RCC 7860 (cell line): ENCODE measurements around the gene GMEB1.
"Not testable (repeated sequence)": the region's sequence is repeated elsewhere in the genome, so short reads cannot be mapped to it uniquely, and the experiment has no call there.

Experiments
- DNase-seq: peaks from one replicate; pipeline ENCODE4 v3.0.0-alpha.2; 2015; ENCODE audit warnings: low spot score
- FAIRE-seq: peaks from 2 replicates; lab custom pipeline; 2012; peaks lifted over from hg19 to GRCh38; lab: Jason Lieb, UNC

GMEB1 gene

GRCh38 chr1:28750330-28750729 is 81.7 kb downstream of the GMEB1 start:
- DNase-seq (no peak), FAIRE-seq (no peak)

DNA sequence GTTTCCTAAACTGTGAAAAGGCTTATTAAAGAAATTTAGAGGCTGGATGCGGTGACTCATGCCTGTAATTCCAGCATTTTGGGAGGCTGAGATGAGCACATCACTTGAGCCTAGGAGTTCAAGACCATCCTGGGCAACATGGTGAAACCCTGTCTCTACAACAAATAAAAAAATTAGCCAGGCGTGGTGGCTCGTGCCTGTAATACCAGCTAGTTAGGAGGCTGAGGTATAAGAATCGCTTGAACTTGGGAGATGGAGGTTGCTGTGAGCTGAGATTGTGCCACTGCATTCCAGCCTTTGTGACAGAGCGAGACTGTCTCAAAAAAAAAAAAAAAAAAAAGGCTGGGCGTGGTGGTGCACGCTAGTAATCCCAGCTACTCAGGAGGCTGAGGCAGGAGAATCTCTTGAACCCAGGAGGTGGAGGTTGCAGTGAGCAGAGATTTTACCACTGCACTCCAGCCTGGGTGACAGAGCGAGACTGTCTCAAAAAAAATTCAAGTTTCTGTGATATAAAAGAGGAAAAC is 82.2 kb downstream of the GMEB1 start:
- not testable (repeated sequence) for DNase-seq, FAIRE-seq

GRCh38 chr1:28751315-28752060 is 82.9 kb downstream of the GMEB1 start:
- FAIRE-seq (no peak), DNase-seq (no peak)

DNA sequence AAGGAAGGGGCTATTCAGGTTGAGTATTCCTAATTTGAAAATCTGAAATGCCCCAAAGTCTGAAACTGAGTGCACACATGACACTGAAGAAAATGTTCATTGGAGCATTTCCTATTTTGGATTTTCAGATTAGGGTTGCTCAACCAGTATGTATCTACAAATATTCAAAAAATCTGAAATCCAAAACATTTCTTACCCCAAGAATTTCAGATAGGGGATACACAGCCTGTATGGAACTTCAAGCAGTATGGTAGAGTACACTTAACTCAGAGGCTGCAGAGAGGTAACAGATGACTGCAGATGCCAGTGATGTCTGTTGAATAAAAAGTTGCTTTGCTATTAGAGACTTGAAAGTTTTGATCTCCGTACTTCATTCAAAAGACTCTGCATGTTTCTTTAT is 87.1 kb downstream of the GMEB1 start:
- FAIRE-seq (no peak), DNase-seq (no peak)

DNA sequence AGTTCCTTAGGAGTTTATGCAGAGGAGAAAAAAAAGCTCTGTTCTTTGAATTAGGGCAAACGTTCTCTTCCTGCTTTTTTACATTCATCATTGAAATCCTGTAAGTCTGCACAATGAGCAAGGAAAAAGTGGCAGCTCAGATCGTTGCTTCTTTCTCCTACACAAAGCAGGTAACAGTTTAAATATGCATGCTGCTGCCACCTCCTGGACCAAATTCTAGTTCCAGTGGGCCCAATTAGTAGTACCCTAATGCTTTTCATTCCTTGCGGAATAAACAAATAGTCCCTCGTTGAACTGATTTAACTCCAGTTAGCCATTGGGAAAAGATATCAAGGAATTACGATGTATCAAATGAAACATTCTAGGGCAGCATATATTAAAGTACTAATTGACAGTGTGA is 88.3 kb downstream of the GMEB1 start:
- DNase-seq: no peak
- FAIRE-seq: no peak

DNA sequence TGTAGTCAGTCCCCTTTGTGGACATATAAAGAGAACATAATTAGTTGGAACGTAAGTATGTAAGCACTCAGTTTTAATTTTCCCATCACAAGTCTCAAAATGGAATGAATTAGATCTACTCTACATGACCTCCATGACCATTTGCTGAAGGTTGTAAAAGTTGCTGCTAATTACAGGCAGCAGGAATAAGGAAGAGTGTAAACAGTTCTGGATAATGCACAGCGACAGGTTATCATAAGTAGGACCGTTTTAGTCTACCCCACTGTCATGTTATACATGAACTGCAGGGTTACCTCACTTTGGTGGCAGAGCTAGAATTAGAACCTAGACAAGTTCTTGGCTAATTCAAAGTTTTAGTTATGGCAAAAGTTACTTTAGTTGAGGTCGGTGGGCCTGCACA is 89.8 kb downstream of the GMEB1 start:
- no peak for FAIRE-seq
- DNase-seq: no peak

GRCh38 chr1:28759257-28759656 is 90.7 kb downstream of the GMEB1 start:
- FAIRE-seq: no peak
- no peak for DNase-seq

- FAIRE-seq: no peak
- no peak for DNase-seq
Measured at GRCh38 chr1:28761189-28761588, 92.6 kb downstream of the GMEB1 start.

GRCh38 chr1:28766532-28767183 is 98.1 kb downstream of the GMEB1 start:
- no peak for FAIRE-seq

More at GRCh38 chr1:28766532-28767183, 98.1 kb downstream of the GMEB1 start:
- no peak for DNase-seq
